GM18526 (cell line): ENCODE results near the gene SMARCB1.

Source experiments
- POLR2A ChIP-seq: IDR thresholded peaks from 3 replicates; pipeline ENCODE4 v1.6.1; 2011; ENCODE audit not compliant: insufficient read length; ENCODE audit errors: extremely low read depth

SMARCB1 gene

GRCh38 chr22:23783265-23784150 is 3.3 kb upstream of the SMARCB1 start:
- TF ChIP-seq POLR2A: no peak

GRCh38 chr22:23784215-23784732 is 2.5 kb upstream of the SMARCB1 start:
- no peak for TF ChIP-seq POLR2A

GRCh38 chr22:23786261-23786710 is 480 bp upstream of the SMARCB1 start:
- no peak for TF ChIP-seq POLR2A

- no peak for TF ChIP-seq POLR2A
Measured at GRCh38 chr22:23787600-23787896, 782 bp downstream of the SMARCB1 start.

- no peak for TF ChIP-seq POLR2A
Measured at GRCh38 chr22:23787910-23788309, 1.1 kb downstream of the SMARCB1 start.

GRCh38 chr22:23789121-23789520 is 2.4 kb downstream of the SMARCB1 start:
- TF ChIP-seq POLR2A: no peak

GRCh38 chr22:23789638-23790037 is 2.9 kb downstream of the SMARCB1 start:
- TF ChIP-seq POLR2A: no peak

GRCh38 chr22:23790819-23791737 is 4.3 kb downstream of the SMARCB1 start:
- no peak for TF ChIP-seq POLR2A

- TF ChIP-seq POLR2A: no peak
Measured at GRCh38 chr22:23791738-23792645, 5.2 kb downstream of the SMARCB1 start.

- no peak for TF ChIP-seq POLR2A
Measured at GRCh38 chr22:23793326-23793725, 6.6 kb downstream of the SMARCB1 start.

GRCh38 chr22:23796461-23796860 is 9.7 kb downstream of the SMARCB1 start:
- TF ChIP-seq POLR2A: no peak

GRCh38 chr22:23800297-23801237 is 13.8 kb downstream of the SMARCB1 start:
- TF ChIP-seq POLR2A: no peak

- TF ChIP-seq POLR2A: no peak
Measured at GRCh38 chr22:23801238-23801821, 14.6 kb downstream of the SMARCB1 start.
